MCF 10A (cell line): Measurements from ENCODE around the gene FADS1. TPM values are rescaled to one million over a fixed set of nuclear protein-coding genes. Genes with fewer than 3 reads are reported as not detected.

ENCODE experiments used
- BruUV-seq: library from RNA; stranded (reverse); fragments of 400-500 nt; replicated peaks from 2 replicates; lab custom pipeline; 2021; lab: Mats Ljungman, UMichigan
- CTCF ChIA-PET: fragments of 300-600 bp; sonication (Branson Sonifier 250); formaldehyde crosslinking; extraction: SDS; loops from one replicate; lab custom pipeline; 2021; ENCODE audit warnings: antibody characterized with exemption, inconsistent platforms; lab: Yijun Ruan, JAX
- POLR2A ChIA-PET: fragments of 300-600, 350-650 bp; sonication (Branson Sonifier 250); formaldehyde crosslinking; extraction: SDS; loops from one replicate; lab custom pipeline; 2020; ENCODE audit warnings: antibody characterized with exemption, inconsistent platforms; lab: Yijun Ruan, JAX
- DNase-seq: peaks from one replicate; pipeline ENCODE4 v3.0.0-alpha.2; 2018; ENCODE audit not compliant: unreplicated experiment
- H3K27ac Mint-ChIP-seq: one replicate; pipeline ENCODE4 v1.8.0; 2022; ENCODE audit warnings: mild to moderate bottlenecking, low read depth, mixed read lengths; ENCODE audit not compliant: unreplicated experiment
- H3K27me3 Mint-ChIP-seq: one replicate; pipeline ENCODE4 v1.8.0; 2022; ENCODE audit warnings: mixed read lengths; ENCODE audit not compliant: insufficient read depth, unreplicated experiment
- H3K36me3 Mint-ChIP-seq: one replicate; pipeline ENCODE4 v1.8.0; 2022; ENCODE audit warnings: mild to moderate bottlenecking, moderate library complexity, mixed read lengths; ENCODE audit not compliant: insufficient read depth, unreplicated experiment
- H3K4me1 Mint-ChIP-seq: one replicate; pipeline ENCODE4 v1.8.0; 2022; ENCODE audit warnings: mixed read lengths; ENCODE audit not compliant: insufficient read depth, unreplicated experiment
- H3K4me3 Mint-ChIP-seq: one replicate; pipeline ENCODE4 v1.8.0; 2022; ENCODE audit warnings: mild to moderate bottlenecking, moderate library complexity, mixed read lengths; ENCODE audit not compliant: unreplicated experiment
- H3K9me3 Mint-ChIP-seq: one replicate; pipeline ENCODE4 v1.8.0; 2022; ENCODE audit warnings: mixed read lengths; ENCODE audit not compliant: unreplicated experiment
- intact Hi-C: fragments of 100-400 bp; cut with micrococcal nuclease; formaldehyde crosslinking; loops from 2 replicates; pipeline ENCODE4 v1.14.1; 2022
- total RNA-seq: library from RNA; stranded (reverse); gene quantifications from 2 replicates; pipeline ENCODE4 v1.2.3, GENCODE V29; 2022
- TF ChIP-seq, protein P1 (sequence below): fragments of 200-600 bp; IDR thresholded peaks from one replicate; pipeline ENCODE4 v1.8.0; 2022; ENCODE audit warnings: antibody characterized with exemption, mild to moderate bottlenecking; ENCODE audit not compliant: unreplicated experiment

Gene FADS1
- total RNA-seq, 1 experiment from 2014 or later = 27.5 TPM

DNA sequence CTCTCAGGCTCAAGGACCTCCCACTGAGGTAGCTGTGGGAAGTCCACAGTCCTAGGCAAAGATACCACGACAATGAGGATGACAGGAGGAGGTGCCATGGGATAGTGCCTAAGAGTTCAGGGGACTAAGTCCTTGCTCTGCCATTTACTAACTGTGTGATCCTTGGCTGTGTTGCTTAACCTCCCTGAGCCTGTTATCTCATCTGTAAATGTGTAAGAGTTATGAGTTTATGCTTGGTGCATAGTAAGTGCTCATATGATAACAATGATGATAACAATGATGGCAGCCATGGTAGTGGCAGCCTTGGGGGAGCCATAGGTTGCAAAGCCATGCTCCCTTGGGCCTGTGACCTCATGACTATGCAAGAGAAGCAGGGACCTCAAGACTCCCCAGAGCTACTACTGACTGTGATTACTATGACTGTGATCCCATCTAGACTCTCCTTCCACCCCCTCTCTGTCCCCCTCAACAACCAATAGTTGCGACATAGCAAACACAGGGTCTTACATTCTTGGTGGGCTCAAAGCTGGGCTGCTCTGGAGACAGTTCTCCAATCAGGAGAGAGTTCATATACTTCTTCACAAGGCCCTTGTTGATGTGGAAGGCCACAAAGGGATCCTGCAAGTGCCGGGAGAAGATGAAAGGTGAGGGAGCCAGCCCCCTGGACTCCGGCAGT, 3.9 kb downstream of the FADS1 start:
- ChIA-PET POLR2A (interaction anchor here (2.0 kb wide), 1 partner anchor 15 kb away, joined by 8 read pairs; no protein-coding TSS in a partner anchor), CTCF (interaction anchor here (0.9 to 2.3 kb wide), 6 partner anchors 16 to 296 kb away, joined by 3 to 20 read pairs (median 4); no protein-coding TSS in a partner anchor)
- Mint-ChIP-seq H3K4me1 (peaks cover 18% of the 10 kb centered on the region), H3K4me3 (no peak overlapping the region), H3K36me3 (peaks cover 37% of the 10 kb centered on the region), H3K27me3 (no peaks in the 10 kb centered on the region), H3K9me3 (no peaks in the 10 kb centered on the region), H3K27ac (no peak overlapping the region)
- no TSS peak for BruUV-seq
- no peak for DNase-seq
- TF ChIP-seq, protein P1, sequence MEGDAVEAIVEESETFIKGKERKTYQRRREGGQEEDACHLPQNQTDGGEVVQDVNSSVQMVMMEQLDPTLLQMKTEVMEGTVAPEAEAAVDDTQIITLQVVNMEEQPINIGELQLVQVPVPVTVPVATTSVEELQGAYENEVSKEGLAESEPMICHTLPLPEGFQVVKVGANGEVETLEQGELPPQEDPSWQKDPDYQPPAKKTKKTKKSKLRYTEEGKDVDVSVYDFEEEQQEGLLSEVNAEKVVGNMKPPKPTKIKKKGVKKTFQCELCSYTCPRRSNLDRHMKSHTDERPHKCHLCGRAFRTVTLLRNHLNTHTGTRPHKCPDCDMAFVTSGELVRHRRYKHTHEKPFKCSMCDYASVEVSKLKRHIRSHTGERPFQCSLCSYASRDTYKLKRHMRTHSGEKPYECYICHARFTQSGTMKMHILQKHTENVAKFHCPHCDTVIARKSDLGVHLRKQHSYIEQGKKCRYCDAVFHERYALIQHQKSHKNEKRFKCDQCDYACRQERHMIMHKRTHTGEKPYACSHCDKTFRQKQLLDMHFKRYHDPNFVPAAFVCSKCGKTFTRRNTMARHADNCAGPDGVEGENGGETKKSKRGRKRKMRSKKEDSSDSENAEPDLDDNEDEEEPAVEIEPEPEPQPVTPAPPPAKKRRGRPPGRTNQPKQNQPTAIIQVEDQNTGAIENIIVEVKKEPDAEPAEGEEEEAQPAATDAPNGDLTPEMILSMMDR = no peak
- intact Hi-C loops = no loop called here

DNA sequence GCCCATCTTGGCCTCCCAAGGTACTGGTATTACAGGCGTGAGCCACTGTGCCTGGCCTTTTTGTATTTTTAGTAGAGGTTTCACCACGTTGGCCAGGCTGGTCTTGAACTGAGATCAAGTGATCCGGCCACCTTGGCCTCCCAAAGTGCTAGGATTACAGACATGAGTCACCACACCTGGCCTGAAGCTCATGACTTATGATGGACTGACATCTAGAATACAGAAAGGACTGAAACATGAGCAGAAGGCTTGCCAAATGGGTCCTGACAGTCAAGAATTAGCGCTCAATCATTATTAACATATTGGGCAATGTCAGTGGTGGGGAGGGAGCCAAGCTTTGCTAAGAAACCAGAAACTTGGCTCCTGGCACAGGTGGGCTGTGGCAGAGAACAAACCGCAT, 5.0 kb downstream of the FADS1 start:
- Mint-ChIP-seq H3K27ac (no peak overlapping the region), H3K9me3 (no peaks in the 10 kb centered on the region), H3K4me3 (no peak overlapping the region), H3K36me3 (peaks cover 48% of the 10 kb centered on the region), H3K27me3 (no peaks in the 10 kb centered on the region), H3K4me1 (peaks cover 18% of the 10 kb centered on the region)
- peak; percentile 80 for DNase-seq
- BruUV-seq = no TSS peak
- POLR2A ChIA-PET = interaction anchor here (0.6 to 2.0 kb wide), 3 partner anchors 14 to 232 kb away, joined by 3 to 8 read pairs (median 4); no protein-coding TSS in a partner anchor
- CTCF ChIA-PET = interaction anchor here (0.6 to 2.3 kb wide), 5 partner anchors 15 to 297 kb away, joined by 3 to 20 read pairs (median 4); no protein-coding TSS in a partner anchor
- intact Hi-C loops = no loop called here
- TF ChIP-seq, protein P1 = no peak

DNA sequence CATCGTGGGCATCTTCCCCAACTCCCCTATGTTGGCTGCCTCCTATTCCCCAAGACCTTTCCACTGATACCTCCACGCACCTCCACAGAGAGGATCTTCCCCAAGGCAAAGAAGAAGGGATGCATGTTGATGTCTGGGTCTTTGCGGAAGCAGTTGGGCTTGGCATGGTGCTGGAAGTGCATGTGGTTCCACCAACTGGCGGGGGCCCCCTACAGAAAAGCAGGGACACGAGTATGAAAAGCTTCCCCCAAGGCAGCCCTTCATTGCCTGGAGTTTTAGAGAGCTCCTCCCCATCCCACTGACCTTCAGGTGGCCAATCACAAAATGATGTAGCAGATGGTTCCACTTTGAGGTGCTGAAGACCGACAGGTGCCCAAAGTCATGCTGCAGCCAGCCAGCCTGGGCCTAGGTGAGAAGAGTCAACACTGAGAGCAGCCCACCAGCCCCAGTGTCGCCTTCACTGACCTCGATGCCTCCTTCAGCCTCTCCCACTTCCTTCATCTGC, 6.1 kb downstream of the FADS1 start:
- intact Hi-C loops = no loop called here
- H3K4me3 Mint-ChIP-seq = no peak overlapping the region
- H3K27ac Mint-ChIP-seq = no peak overlapping the region
- H3K27me3 Mint-ChIP-seq = no peaks in the 10 kb centered on the region
- no peaks in the 10 kb centered on the region for H3K9me3 Mint-ChIP-seq
- ChIA-PET POLR2A (interaction anchor here (0.6 kb wide), 1 partner anchor 350 kb away, joined by 3 read pairs; no protein-coding TSS in a partner anchor), CTCF (interaction anchor here (0.5 to 2.3 kb wide), 2 partner anchors 14 to 136 kb away, joined by 4 to 20 read pairs; no protein-coding TSS in a partner anchor)
- peaks cover 14% of the 10 kb centered on the region for H3K4me1 Mint-ChIP-seq
- H3K36me3 Mint-ChIP-seq = peaks cover 55% of the 10 kb centered on the region
- DNase-seq = no peak
- BruUV-seq = no TSS peak
- TF ChIP-seq, protein P1 = no peak

- ChIA-PET CTCF (interaction anchor here (0.5 to 3.6 kb wide), 6 partner anchors 10 to 275 kb away, joined by 3 to 47 read pairs (median 6); no protein-coding TSS in a partner anchor), POLR2A (interaction anchor here (0.6 kb wide), 1 partner anchor 96 kb away, joined by 3 read pairs; no protein-coding TSS in a partner anchor)
- peaks cover 55% of the 10 kb centered on the region for H3K36me3 Mint-ChIP-seq
- TF ChIP-seq, protein P1 = no peak
- no peak overlapping the region for H3K27ac Mint-ChIP-seq
- peaks cover under 1% of the 10 kb centered on the region for H3K4me1 Mint-ChIP-seq
- H3K27me3 Mint-ChIP-seq = no peaks in the 10 kb centered on the region
- no TSS peak for BruUV-seq
- DNase-seq = no peak
- intact Hi-C loops = no loop called here
- H3K4me3 Mint-ChIP-seq = no peak overlapping the region
- no peaks in the 10 kb centered on the region for H3K9me3 Mint-ChIP-seq
Observed at GRCh38 chr11:61806785-61807184, 10.0 kb downstream of the FADS1 start.
